SK-N-SH (cell line): Measurements from ENCODE around the gene GNG13. TPM values are rescaled to one million over a fixed set of nuclear protein-coding genes. Genes with fewer than 3 reads are reported as not detected.

Experiments
- CTCF ChIA-PET: fragments of 300-600, 350-600 bp; formaldehyde crosslinking; extraction: SDS; loops from one replicate; lab custom pipeline; 2021; lab: Yijun Ruan, JAX
- POLR2A ChIA-PET: fragments of 350-600 bp; sonication (Branson Sonifier 250); formaldehyde crosslinking; extraction: SDS; loops from one replicate; lab custom pipeline; 2020; ENCODE audit warnings: antibody characterized with exemption, inconsistent platforms; lab: Yijun Ruan, JAX
- DNase-seq: peaks from one replicate; pipeline ENCODE4 v3.0.0; 2012
- H2AFZ ChIP-seq: fragments of 200-600 bp; sonication (generic); 2 replicates; pipeline ENCODE4 v1.8.1; 2016; ENCODE audit warnings: antibody characterized with exemption, mild to moderate bottlenecking, low read depth
- H3F3A ChIP-seq: fragments of 200-600 bp; sonication (generic); replicated peaks from 2 replicates; pipeline ENCODE3; 2016; ENCODE audit warnings: antibody characterized with exemption, mild to moderate bottlenecking; ENCODE audit not compliant: insufficient read depth
- H3K27ac ChIP-seq, 2 experiments: fragments of 200-500 bp in 1 of 2; fragments of 200-600 bp in 1 of 2; sonication (Bioruptor generic) in 1 of 2; sonication (generic), shearing (Covaris generic) in 1 of 2; 2 replicates each; pipeline versions ENCODE4 v1.5.1 to v1.6.1; 2014 to 2016; ENCODE audit warnings: low read depth in 2 of 2, inconsistent platforms in 1 of 2, low read length in 1 of 2, mild to moderate bottlenecking in 1 of 2, mixed read lengths in 1 of 2
- H3K27me3 ChIP-seq: fragments of 200-600 bp; sonication (generic), shearing (Covaris generic); 2 replicates; pipeline ENCODE4 v1.6.1; 2016; ENCODE audit warnings: mixed run types; ENCODE audit not compliant: insufficient read depth
- H3K36me3 ChIP-seq, 2 experiments: fragments of 200-500 bp in 1 of 2; fragments of 200-600 bp in 1 of 2; sonication (Bioruptor generic) in 1 of 2; sonication (generic) in 1 of 2; replicated peaks in 1 of 2; 2 replicates each; pipeline versions ENCODE3 to v1.5.1; 2014 to 2016; ENCODE audit warnings: low read length in 1 of 2, mild to moderate bottlenecking in 1 of 2; ENCODE audit not compliant: insufficient read depth in 2 of 2, control insufficient read depth in 1 of 2
- H3K4me1 ChIP-seq, 2 experiments: fragments of 200-500 bp in 1 of 2; fragments of 200-600 bp in 1 of 2; sonication (Bioruptor generic) in 1 of 2; sonication (generic), shearing (Covaris generic) in 1 of 2; 2 replicates each; pipeline versions ENCODE4 v1.5.1 to v1.6.1; 2014 to 2016; ENCODE audit warnings: low read depth in 1 of 2, low read length in 1 of 2, mixed run types in 1 of 2; ENCODE audit not compliant: insufficient read depth in 2 of 2, control insufficient read depth in 1 of 2
- H3K4me2 ChIP-seq: fragments of 200-600 bp; sonication (generic), shearing (Covaris generic); 2 replicates; pipeline ENCODE4 v1.6.1; 2017; ENCODE audit warnings: mixed run types
- H3K4me3 ChIP-seq, 2 experiments: fragments of 200-500 bp in 1 of 2; fragments of 200-600 bp in 1 of 2; sonication (Bioruptor generic) in 1 of 2; sonication (generic), shearing (Covaris generic) in 1 of 2; 2 replicates each; pipeline versions ENCODE4 v1.5.1 to v1.8.1; 2014 to 2016; ENCODE audit warnings: low read depth in 2 of 2, inconsistent platforms in 1 of 2, low read length in 1 of 2, mild to moderate bottlenecking in 1 of 2, mixed read lengths in 1 of 2, moderate library complexity in 1 of 2
- H3K79me2 ChIP-seq: fragments of 200-600 bp; sonication (generic); 2 replicates; pipeline ENCODE4 v1.8.1; 2017; ENCODE audit warnings: mild to moderate bottlenecking; ENCODE audit not compliant: insufficient read depth
- H3K9ac ChIP-seq: fragments of 200-600 bp; sonication (generic); 2 replicates; pipeline ENCODE4 v1.6.1; 2017; ENCODE audit warnings: mixed run types
- H3K9me2 ChIP-seq: fragments of 200-600 bp; sonication (generic); 2 replicates; pipeline ENCODE4 v1.6.1; 2017; ENCODE audit warnings: mixed run types
- H3K9me3 ChIP-seq: fragments of 200-600 bp; sonication (generic); 2 replicates; pipeline ENCODE4 v1.6.1; 2017; ENCODE audit warnings: mixed run types, mild to moderate bottlenecking, moderate library complexity
- H4K20me1 ChIP-seq: fragments of 200-600 bp; sonication (generic); 2 replicates; pipeline ENCODE4 v1.6.1; 2017; ENCODE audit warnings: mild to moderate bottlenecking, mixed run types; ENCODE audit not compliant: insufficient read depth
- CHD2 ChIP-seq: fragments of 150-350 bp; IDR thresholded peaks from 2 replicates; pipeline ENCODE4 v1.6.1; 2018; ENCODE audit warnings: low read length; ENCODE audit not compliant: partially characterized antibody
- EZH2phosphoT487 ChIP-seq: fragments of 200-600 bp; sonication (generic); IDR thresholded peaks from 2 replicates; pipeline ENCODE4 v1.6.1; 2017; ENCODE audit warnings: low read depth, mixed run types, mild to moderate bottlenecking, antibody characterized with exemption, moderate library complexity, borderline replicate concordance
- FOXJ3 ChIP-seq: sonication (generic); formaldehyde crosslinking; IDR thresholded peaks from 2 replicates; pipeline ENCODE4 v1.5.1; 2020; ENCODE audit warnings: mild to moderate bottlenecking, missing genetic modification reagents
- GABPA ChIP-seq: IDR thresholded peaks from 2 replicates; pipeline ENCODE4 v1.4.0; 2012; ENCODE audit warnings: low read depth, mild to moderate bottlenecking
- JUND ChIP-seq: IDR thresholded peaks from 2 replicates; pipeline ENCODE4 v1.4.0; 2012
- MEF2A ChIP-seq: IDR thresholded peaks from 2 replicates; pipeline ENCODE4 v1.4.0; 2012; ENCODE audit warnings: low read depth, borderline replicate concordance
- NRF1 ChIP-seq: IDR thresholded peaks from 2 replicates; pipeline ENCODE4 v1.6.1; 2012; ENCODE audit warnings: low read depth, mild to moderate bottlenecking, low read length
- POLR2AphosphoS5 ChIP-seq: IDR thresholded peaks from 2 replicates; pipeline ENCODE4 v1.6.1; 2012; ENCODE audit warnings: low read depth, low read length
- REST ChIP-seq: IDR thresholded peaks from 2 replicates; pipeline ENCODE4 v1.6.1; 2012; ENCODE audit warnings: mild to moderate bottlenecking, low read depth, low read length, moderate library complexity
- RFX5 ChIP-seq: IDR thresholded peaks from 2 replicates; pipeline ENCODE4 v1.6.1; 2012; ENCODE audit warnings: mild to moderate bottlenecking, improper control_type of control experiment, low read length
- SMC3 ChIP-seq: IDR thresholded peaks from 2 replicates; pipeline ENCODE4 v1.6.1; 2012; ENCODE audit warnings: low read depth, low read length, improper control_type of control experiment
- TCF12 ChIP-seq: IDR thresholded peaks from 2 replicates; pipeline ENCODE4 v1.4.0; 2012
- USF1 ChIP-seq: IDR thresholded peaks from 2 replicates; pipeline ENCODE4 v1.4.0; 2012; ENCODE audit warnings: low read depth, borderline replicate concordance
- USF2 ChIP-seq: fragments of 150-350 bp; IDR thresholded peaks from 2 replicates; pipeline ENCODE4 v1.6.1; 2017; ENCODE audit warnings: antibody characterized with exemption, low read length, low read depth, borderline replicate concordance
- YY1 ChIP-seq: IDR thresholded peaks from 2 replicates; pipeline ENCODE4 v1.4.0; 2012; ENCODE audit warnings: low read depth, mild to moderate bottlenecking
- WGBS: methylation state at CpG from one replicate; pipeline ENCODE4 v1.1.6; 2017; ENCODE audit warnings: low lambda C conversion rate; 5-methylcytosine and 5-hydroxymethylcytosine counted together
- polyA plus RNA-seq, 3 experiments: library from polyadenylated mRNA; depleted of rRNA; stranded (reverse); fragments of >200 nt; gene quantifications; 2 replicates each; pipeline ENCODE4 v1.2.3, GENCODE V29; 2012
- TF ChIP-seq, protein P1 (sequence below): IDR thresholded peaks from 2 replicates; pipeline ENCODE4 v1.4.0; 2012; ENCODE audit warnings: low read depth

The GNG13 gene
- polyA plus RNA-seq, 1 of the 3 experiments (the other 2 are of a cell fraction) = not detected

DNA sequence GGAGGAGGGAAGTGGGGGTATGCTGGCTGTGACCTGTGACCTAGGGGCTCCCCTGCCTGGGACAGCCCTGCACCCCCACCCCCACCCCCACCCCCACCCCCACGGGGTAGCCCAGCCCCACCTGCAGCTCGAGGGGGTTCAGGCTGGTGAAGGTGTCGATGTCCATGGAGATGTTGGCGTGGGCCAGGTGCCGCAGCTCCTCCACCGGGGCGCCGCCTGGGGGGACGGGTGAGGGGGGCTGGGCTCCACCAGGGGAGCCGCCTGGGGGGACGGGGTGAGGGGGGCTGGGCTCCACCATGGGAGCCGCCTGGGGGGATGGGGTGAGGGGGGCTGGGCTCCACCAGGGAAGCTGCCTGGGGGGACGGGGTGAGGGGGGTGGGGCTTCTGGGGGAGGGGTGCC, 30.1 kb downstream of the GNG13 start:
- CTCF ChIA-PET = interaction anchor here (1.4 to 1.8 kb wide), 2 partner anchors 15 to 59 kb away, joined by 4 to 10 read pairs; no protein-coding TSS in a partner anchor
- WGBS = 38% methylated on average over 13 of the region's 13 CpGs
- POLR2A ChIA-PET = no interaction called here

More for the DNA sequence above, 30.1 kb downstream of the GNG13 start:
- no peak for DNase-seq
- no peaks in the 10 kb centered on the region for H3K36me3 ChIP-seq
- H3K4me1 ChIP-seq = no peaks in the 10 kb centered on the region
- H2AFZ ChIP-seq = no peak overlapping the region
- no peak overlapping the region for H3K9ac ChIP-seq
- no peak overlapping the region for H3K4me3 ChIP-seq
- no peaks in the 10 kb centered on the region for H3K9me2 ChIP-seq
- H3K27me3 ChIP-seq = no peaks in the 10 kb centered on the region
- no peaks in the 10 kb centered on the region for H3K79me2 ChIP-seq
- no peaks in the 10 kb centered on the region for H3F3A ChIP-seq
- no peaks in the 10 kb centered on the region for H3K9me3 ChIP-seq
- TF ChIP-seq SMC3 (no peak), POLR2AphosphoS5 (no peak), NRF1 (no peak), EZH2phosphoT487 (no peak), FOXJ3 (CRISPR knock-in tag) (no peak), CHD2 (no peak), TCF12 (no peak), USF1 (no peak), REST (no peak), USF2 (no peak), RFX5 (no peak), MEF2A (no peak), JUND (no peak), YY1 (no peak), GABPA (no peak)
- TF ChIP-seq, protein P1, sequence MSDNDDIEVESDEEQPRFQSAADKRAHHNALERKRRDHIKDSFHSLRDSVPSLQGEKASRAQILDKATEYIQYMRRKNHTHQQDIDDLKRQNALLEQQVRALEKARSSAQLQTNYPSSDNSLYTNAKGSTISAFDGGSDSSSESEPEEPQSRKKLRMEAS = no peak
- H4K20me1 ChIP-seq = no peaks in the 10 kb centered on the region
- H3K27ac ChIP-seq = no peak overlapping the region
- no peak overlapping the region for H3K4me2 ChIP-seq
